ENCODE data around the gene BIN1. TPM values are rescaled to one million over a fixed set of nuclear protein-coding genes. Genes with fewer than 3 reads are reported as not detected.

BIN1 gene
- total RNA-seq, 3 donors from 2014 or later: 30.3 to 34.6 (median 32.7) TPM

DNA sequence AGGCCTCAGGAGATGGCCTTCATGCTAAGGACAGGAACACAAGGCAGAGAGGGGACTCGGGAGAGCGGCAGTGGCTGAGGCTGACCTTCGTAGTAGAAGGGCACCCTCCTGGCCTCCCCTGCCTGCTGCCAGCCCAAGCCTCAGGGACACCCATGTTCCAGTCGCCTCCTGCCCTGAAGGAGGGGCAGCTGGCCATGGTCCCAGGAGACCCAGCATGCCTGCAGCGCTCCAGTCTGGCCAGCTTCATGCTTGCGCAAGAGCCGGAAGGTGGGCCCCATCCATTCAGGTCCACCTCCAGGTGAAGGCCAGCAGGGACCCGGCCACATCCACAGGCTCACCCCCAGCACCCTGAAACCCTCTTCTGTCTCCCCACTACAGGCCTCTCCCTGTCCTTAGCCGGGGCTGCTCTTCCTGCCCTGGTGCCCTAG, 35.0 kb downstream of the BIN1 start:
- H3K4me3 Mint-ChIP-seq: no peak overlapping the region

DNA sequence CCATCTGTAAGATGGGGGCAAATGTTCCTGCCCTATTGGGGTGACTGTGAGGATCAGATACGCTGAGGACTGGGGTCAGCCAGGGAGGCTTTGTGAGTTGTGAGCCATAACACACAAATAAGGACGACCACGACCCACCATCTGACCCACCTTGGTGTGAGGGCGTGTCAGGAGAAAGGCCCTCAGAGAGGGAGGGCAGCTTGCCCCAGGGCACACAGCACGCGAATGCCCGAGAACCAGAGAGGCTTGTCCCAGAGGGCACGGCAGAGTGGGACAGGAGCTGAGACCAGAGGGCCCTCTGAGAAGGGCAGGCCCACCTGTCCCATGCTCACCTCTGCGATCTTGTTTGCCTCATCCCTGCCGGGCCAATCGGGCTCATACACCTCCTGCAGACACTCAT, 36.7 kb downstream of the BIN1 start:
- H3K4me1 Mint-ChIP-seq (ENCODE audit: low read depth): peaks cover 24% of the 10 kb centered on the region
- H3K36me3 Mint-ChIP-seq (ENCODE audit: insufficient read depth): peaks cover 15% of the 10 kb centered on the region
- no peak for ATAC-seq
- H3K4me3 Mint-ChIP-seq: no peak overlapping the region
- no peaks in the 10 kb centered on the region for H3K27me3 Mint-ChIP-seq (ENCODE audit: low read depth)
- no peaks in the 10 kb centered on the region for H3K9me3 Mint-ChIP-seq
- no peak for DNase-seq

More for the DNA sequence above, 35.0 kb downstream of the BIN1 start:
- peaks cover 17% of the 10 kb centered on the region for H3K36me3 Mint-ChIP-seq (ENCODE audit: insufficient read depth)
- no peak for ATAC-seq
- no peaks in the 10 kb centered on the region for H3K27me3 Mint-ChIP-seq (ENCODE audit: low read depth)
- no peaks in the 10 kb centered on the region for H3K9me3 Mint-ChIP-seq
- DNase-seq: no peak
- H3K4me1 Mint-ChIP-seq (ENCODE audit: low read depth): peaks cover 30% of the 10 kb centered on the region

DNA sequence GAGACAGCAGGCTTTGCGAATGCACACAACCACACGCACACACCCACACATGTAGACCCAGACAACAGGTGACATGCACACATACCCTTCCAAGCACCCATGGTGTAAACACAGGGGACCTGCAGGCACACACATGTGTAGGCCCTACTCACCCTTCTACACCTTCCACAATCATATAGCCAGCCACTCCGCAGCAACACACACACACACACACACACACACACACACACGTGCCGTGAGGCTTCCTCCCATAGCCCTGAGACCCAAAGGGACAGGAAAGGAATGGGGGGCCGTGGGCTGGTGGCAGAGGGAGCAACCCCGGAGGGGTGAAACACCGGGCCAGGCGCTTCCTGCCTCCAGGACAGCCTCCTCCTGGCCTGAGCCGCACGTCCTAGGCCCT, 37.4 kb downstream of the BIN1 start:
- DNase-seq (no peak), ATAC-seq (no peak)
- Mint-ChIP-seq H3K4me1 (ENCODE audit: low read depth) (peaks cover 29% of the 10 kb centered on the region), H3K4me3 (no peak overlapping the region), H3K9me3 (no peaks in the 10 kb centered on the region), H3K36me3 (ENCODE audit: insufficient read depth) (peaks cover 15% of the 10 kb centered on the region), H3K27me3 (ENCODE audit: low read depth) (no peaks in the 10 kb centered on the region)

DNA sequence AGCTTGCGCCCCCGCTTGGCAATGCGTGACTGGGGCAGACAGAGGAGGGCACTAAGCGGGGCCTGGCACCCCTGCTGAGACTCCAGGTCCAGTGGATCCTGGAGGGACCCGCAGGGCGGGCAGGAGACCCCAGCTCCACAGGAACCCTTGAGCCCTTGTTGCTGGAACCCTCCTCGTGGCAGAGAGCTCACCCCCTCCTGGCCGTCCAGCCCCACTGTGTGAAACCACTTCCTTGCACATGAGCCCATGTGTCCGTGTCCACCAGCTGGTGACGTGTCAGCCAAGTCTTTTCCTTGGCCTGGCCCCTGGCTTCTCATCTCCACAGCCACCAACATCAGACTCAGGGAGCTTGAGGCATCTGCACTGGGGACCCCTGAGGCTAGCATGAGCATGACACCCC, 38.0 kb downstream of the BIN1 start:
- H3K4me3 Mint-ChIP-seq: no peak overlapping the region
- H3K9me3 Mint-ChIP-seq: no peaks in the 10 kb centered on the region
- no peak for ATAC-seq
- peaks cover 15% of the 10 kb centered on the region for H3K36me3 Mint-ChIP-seq (ENCODE audit: insufficient read depth)
- no peak for DNase-seq
- peaks cover 30% of the 10 kb centered on the region for H3K4me1 Mint-ChIP-seq (ENCODE audit: low read depth)
- H3K27me3 Mint-ChIP-seq (ENCODE audit: low read depth): no peaks in the 10 kb centered on the region

DNA sequence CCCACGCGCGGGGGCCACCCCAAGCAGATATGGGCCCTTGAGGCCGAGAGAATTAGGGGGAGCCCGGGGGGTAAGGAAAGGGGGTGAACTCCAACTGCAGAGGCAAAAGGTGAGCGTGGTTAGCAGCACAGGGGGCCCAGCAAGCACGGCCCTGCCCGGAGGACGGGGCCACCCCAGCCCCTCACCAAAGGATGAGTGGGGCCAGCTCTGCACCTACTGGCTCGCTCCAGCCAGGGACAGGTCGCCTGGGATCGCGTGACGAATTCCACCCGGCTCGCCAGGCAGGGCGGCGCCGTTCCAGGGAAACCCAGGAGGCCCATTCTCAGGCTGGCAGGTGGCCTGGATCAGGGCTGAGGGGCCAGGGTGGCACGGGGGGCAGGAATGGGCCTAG, 38.6 kb downstream of the BIN1 start:
- H3K4me3 Mint-ChIP-seq: no peak overlapping the region
- H3K27me3 Mint-ChIP-seq (ENCODE audit: low read depth): no peaks in the 10 kb centered on the region
- H3K4me1 Mint-ChIP-seq (ENCODE audit: low read depth): peaks cover 29% of the 10 kb centered on the region
- H3K9me3 Mint-ChIP-seq: no peaks in the 10 kb centered on the region
- peaks cover 15% of the 10 kb centered on the region for H3K36me3 Mint-ChIP-seq (ENCODE audit: insufficient read depth)
- no peak for DNase-seq
- ATAC-seq: no peak

DNA sequence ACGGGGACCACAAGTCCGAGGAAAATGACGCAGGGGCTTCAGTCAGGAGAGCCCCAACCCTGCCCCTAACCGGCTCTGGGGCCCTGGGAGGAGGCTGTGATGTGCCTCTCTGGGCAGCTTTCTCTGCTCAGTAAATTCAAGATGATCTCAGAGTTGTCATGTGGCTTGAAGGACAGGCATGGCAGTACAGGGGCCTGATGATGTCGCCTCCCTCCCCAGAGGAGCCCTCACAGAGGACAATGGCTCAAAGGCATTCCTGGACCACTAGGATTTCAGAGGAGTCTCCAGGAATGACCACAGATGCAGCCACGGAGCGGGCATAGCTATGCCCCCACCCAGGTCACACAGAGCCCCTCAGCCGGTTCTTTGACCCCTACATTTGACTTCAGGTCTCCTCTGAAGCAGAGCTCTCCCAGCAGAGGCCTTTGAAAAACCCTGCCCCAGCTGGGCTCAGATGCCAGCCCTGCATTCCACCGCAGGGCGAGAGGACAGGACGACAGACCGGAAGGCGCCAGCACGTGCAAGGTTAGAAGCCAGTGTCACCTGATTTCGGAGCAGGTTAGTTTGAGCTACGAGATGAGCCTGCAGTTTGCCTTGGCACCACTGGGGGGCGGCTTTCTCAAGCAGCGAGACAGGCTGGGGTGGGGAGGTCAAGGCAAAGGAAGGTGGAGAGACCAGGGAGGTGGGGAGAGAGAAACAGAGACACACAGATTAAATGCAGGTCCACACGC, 39.2 kb downstream of the BIN1 start:
- H3K4me3 Mint-ChIP-seq: no peak overlapping the region
- H3K4me1 Mint-ChIP-seq (ENCODE audit: low read depth): peaks cover 29% of the 10 kb centered on the region
- peak; percentile 26 to 33 for ATAC-seq
- H3K36me3 Mint-ChIP-seq (ENCODE audit: insufficient read depth): peaks cover 15% of the 10 kb centered on the region
- H3K9me3 Mint-ChIP-seq: no peaks in the 10 kb centered on the region
- peak; percentile 63 for DNase-seq
- no peaks in the 10 kb centered on the region for H3K27me3 Mint-ChIP-seq (ENCODE audit: low read depth)

DNA sequence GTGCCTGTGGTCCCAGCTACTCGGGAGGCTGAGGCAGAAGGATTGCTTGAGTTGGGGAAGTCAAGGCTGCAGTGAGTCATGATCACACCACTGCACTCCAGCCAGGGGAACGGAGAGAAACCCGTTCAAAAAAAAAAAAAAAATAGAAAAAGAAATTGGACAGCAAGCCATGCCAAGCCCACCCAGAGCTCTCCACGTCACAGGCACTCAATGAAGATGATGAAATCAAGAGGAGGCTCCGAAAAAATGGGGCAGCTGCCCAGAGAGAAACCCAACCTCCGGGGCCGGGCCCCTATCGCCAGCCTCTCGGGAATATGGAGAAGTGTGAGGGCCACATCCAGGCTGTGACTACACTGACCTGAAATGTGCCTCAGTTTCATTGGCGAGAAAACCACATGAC, 40.0 kb downstream of the BIN1 start:
- Mint-ChIP-seq H3K36me3 (ENCODE audit: insufficient read depth) (peaks cover 13% of the 10 kb centered on the region), H3K27me3 (ENCODE audit: low read depth) (no peaks in the 10 kb centered on the region), H3K4me3 (no peak overlapping the region), H3K4me1 (ENCODE audit: low read depth) (peaks cover 25% of the 10 kb centered on the region), H3K9me3 (no peaks in the 10 kb centered on the region)
- ATAC-seq (no peak), DNase-seq (no peak)

DNA sequence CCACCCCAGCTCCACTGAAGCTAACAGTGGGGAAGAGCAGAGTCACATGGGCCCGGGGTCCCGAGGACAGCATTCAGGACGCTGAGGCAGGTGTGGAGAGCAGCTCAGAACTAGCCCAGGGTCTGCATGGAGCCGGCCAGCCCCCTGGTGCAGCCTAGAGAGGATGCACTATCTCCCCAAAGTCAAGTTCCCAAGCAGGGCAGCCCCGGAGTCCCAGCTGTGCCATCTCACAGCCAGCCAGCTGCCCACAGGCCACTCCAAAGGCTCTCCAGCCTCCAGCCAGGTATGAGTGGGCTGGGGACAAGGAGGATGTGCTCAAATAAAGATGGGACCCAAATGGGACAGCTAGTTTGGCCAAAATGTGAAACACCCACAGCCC, 41.0 kb downstream of the BIN1 start:
- peaks cover 13% of the 10 kb centered on the region for H3K36me3 Mint-ChIP-seq (ENCODE audit: insufficient read depth)
- no peaks in the 10 kb centered on the region for H3K27me3 Mint-ChIP-seq (ENCODE audit: low read depth)
- H3K4me1 Mint-ChIP-seq (ENCODE audit: low read depth): peaks cover 20% of the 10 kb centered on the region
- DNase-seq (no peak), ATAC-seq (no peak)
- no peaks in the 10 kb centered on the region for H3K9me3 Mint-ChIP-seq
- H3K4me3 Mint-ChIP-seq: no peak overlapping the region

DNA sequence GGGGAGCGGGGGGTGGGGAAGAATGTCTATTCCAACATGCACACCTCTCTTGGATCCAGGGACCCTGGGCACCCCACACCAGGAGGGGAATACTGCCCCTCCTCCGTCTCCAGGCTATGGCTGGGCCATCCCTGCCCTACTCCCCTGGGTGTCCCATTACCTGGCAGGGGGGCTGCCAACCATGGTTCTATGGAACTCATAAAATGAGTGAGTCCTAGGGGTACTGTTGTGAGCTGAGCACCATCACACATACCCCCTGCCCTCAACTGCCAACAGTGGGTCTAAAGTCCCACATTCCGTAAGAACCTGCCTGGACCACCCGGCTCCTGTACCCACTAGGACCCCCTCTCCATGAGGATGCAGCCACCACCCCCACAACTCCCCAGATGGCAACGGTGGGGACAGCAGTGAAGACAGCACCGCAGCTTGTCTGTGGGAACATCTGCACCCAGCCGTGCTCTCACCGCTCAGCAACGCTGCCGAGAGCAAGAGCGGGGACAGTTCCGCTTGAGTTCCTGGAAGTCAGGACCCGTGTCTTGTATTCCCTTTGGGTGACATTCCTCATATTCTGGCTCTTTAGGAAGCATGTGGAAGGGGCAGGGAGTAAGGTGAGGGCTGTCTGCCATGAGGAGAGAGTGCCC, 41.5 kb downstream of the BIN1 start:
- peaks cover 16% of the 10 kb centered on the region for H3K4me1 Mint-ChIP-seq (ENCODE audit: low read depth)
- ATAC-seq: no peak
- H3K27me3 Mint-ChIP-seq (ENCODE audit: low read depth): no peaks in the 10 kb centered on the region
- no peak overlapping the region for H3K4me3 Mint-ChIP-seq
- H3K36me3 Mint-ChIP-seq (ENCODE audit: insufficient read depth): peaks cover 13% of the 10 kb centered on the region
- no peaks in the 10 kb centered on the region for H3K9me3 Mint-ChIP-seq
- no peak for DNase-seq

DNA sequence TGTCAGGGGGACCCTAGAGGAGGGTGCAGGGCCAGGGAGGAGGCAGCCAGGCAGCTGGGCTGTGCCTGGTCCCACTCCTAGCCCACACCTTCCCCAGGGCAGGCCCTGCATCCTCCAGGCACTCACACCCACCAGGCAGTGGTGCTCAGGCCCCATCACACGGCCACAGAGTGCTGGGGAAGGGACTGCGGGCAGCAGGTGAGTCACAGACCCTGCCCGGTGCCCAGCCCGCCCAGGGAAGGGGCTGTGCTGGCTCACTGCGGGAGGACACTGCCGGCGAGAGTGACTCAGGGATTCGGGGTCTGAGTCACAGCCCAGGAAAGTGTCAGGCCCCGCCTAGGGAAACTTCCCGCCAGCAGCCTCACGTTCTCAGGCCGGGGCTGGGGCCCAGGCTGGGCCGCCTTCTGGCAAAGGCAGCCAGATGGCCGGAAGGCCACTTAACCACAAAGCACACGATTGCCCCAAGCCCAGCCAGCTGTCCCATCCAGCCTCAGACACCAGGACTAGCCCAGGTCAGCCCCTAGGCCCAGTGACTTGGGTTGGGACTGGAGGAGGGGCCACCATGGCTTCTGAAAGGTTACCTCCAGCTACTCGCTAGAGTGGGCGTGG, 42.2 kb downstream of the BIN1 start:
- DNase-seq (peak; percentile 57), ATAC-seq (peak; percentile 91 to 94)
- no peaks in the 10 kb centered on the region for H3K27me3 Mint-ChIP-seq (ENCODE audit: low read depth)
- H3K36me3 Mint-ChIP-seq (ENCODE audit: insufficient read depth): peaks cover 13% of the 10 kb centered on the region
- H3K4me1 Mint-ChIP-seq (ENCODE audit: low read depth): peaks cover 15% of the 10 kb centered on the region
- no peak overlapping the region for H3K4me3 Mint-ChIP-seq
- H3K9me3 Mint-ChIP-seq: no peaks in the 10 kb centered on the region

DNA sequence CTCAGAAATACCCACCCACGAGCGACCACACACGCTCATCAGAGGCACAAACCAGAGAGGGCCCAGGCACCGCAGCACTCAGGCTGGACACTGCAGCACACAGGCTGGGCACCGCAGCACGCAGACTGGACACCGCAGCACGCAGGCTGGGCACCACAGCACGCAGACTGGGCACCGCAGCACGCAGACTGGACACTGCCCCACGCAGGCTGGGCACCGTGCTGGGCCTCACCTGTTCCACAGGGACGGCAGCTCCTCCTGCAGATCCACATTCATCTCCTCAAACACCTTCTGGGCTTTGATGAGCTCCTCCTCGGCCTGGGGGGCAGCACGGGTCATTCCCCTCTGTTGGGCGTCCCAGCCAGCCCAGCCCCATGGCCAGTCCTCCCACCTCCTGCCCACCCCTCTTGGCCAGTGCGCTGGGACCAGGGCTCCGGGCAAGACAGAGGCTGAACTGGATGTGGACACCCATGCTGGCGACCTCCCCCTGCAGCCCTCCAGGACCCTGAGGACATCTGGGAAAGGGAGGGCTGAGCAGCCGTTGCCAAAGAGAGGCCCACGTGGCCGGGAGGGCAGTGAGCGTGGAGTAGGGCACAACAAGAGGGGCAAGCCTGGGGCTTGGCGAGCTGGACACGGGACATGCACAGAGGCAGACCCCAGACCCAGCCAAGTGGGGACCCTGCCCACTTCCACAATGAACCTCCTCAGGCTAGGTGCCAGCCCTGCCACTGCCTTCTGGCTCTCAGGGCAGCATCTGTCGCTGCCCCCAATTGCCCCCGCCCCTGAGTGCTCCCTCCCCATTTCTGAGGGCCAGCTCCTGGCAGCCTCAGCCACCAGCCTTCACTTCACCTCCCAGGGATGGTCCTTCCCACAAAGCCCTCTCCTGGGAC, 43.0 kb downstream of the BIN1 start:
- Mint-ChIP-seq H3K36me3 (ENCODE audit: insufficient read depth) (peaks cover 6% of the 10 kb centered on the region), H3K4me3 (no peak overlapping the region), H3K9me3 (no peaks in the 10 kb centered on the region), H3K27me3 (ENCODE audit: low read depth) (no peaks in the 10 kb centered on the region), H3K4me1 (ENCODE audit: low read depth) (peaks cover 15% of the 10 kb centered on the region)
- ATAC-seq: no peak
- DNase-seq: no peak

DNA sequence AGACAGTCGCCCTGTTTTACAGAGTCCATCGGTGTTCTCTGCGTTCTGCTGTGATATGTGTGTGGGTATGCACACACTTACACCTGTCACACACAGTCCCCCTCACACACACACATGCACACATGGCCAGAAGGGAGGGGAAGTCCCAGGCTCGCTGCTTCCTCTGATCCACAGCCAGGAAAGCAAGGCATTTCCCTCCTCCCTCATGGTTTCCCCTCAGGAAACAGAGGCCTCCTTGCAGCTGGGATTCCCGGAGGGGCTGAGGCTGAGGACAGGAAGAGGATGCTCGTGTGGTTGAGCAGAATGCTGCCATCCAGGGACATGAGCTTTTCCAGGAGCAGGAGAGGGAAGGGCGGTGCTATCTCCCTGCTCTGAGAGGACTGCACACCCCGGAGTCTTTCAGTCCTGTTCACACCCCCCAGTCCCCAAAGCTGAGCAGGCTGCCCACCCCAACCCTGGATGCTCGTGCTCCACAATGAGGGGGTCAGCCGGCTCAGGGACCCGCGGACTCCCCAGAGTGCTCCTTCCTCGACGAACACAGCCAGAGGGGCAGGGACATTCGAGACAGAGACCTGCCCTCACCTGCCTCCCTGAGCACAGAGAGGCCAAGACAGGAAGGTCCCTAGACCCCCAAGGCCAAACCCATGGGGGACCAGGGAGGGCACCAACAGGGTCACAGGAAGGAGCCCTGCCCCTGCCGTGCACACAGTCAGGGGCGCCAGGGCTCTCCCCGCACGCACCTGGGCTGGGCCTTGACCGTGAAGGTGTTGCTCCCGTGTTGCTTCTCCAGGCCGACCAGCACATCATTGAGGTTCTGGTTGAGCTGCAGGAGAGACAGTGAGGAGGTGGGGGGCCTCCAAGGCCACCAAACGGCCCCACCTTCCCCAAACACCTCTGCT, 45.3 kb downstream of the BIN1 start:
- Mint-ChIP-seq H3K4me1 (ENCODE audit: low read depth) (peaks cover 11% of the 10 kb centered on the region), H3K9me3 (no peaks in the 10 kb centered on the region), H3K4me3 (no peak overlapping the region), H3K27me3 (ENCODE audit: low read depth) (no peaks in the 10 kb centered on the region), H3K36me3 (ENCODE audit: insufficient read depth) (peaks cover 6% of the 10 kb centered on the region)
- DNase-seq (no peak), ATAC-seq (no peak)

DNA sequence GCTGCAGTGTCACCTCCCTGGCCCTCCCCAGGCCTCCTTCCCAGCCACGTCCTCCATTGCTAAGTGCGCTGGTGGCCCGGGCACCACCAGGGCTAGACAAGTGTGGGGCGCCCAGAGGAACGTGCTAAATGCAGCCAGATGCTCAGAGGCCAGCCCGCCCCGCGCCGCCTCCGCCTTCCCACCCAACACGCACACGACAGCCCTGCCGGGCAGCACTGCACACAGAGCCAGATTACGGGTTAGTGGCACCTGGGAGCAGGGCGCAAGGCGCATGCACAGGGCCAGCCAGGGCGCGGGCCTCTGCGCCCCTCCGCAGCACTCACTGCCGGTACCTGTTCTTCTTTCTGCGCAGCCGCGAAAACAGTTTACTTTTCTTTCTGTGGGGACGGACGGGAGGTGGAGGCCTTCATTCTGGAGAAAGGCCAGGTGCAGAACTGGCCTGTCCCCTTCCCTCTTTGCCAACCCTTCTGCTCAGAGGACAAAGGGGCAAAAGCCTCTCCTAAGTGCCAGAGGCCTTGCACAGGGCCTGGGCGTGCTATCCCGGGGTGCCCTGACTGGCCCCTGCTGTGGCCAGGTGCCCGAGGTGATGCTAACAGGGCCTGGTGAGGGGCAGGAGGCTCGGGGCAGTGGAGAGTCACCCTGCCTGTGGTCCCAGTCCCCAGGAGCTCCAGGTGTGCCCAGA, 46.5 kb downstream of the BIN1 start:
- ATAC-seq (no peak), DNase-seq (no peak)
- no peaks in the 10 kb centered on the region for H3K27me3 Mint-ChIP-seq (ENCODE audit: low read depth)
- no peak overlapping the region for H3K4me3 Mint-ChIP-seq
- peaks cover 8% of the 10 kb centered on the region for H3K36me3 Mint-ChIP-seq (ENCODE audit: insufficient read depth)
- no peaks in the 10 kb centered on the region for H3K9me3 Mint-ChIP-seq
- peaks cover 12% of the 10 kb centered on the region for H3K4me1 Mint-ChIP-seq (ENCODE audit: low read depth)

All from activated T-cell treated with anti-CD3 and anti-CD28 coated beads, Interleukin-2, amount 50 U/mL, for 4 hours (primary cell).